ENCODE measurements around the gene ZNF385C. TPM values are rescaled to one million over a fixed set of nuclear protein-coding genes. Genes with fewer than 3 reads are reported as not detected.

Gene ZNF385C
- total RNA-seq, 1 experiment from 2014 or later = 2.8 TPM

DNA sequence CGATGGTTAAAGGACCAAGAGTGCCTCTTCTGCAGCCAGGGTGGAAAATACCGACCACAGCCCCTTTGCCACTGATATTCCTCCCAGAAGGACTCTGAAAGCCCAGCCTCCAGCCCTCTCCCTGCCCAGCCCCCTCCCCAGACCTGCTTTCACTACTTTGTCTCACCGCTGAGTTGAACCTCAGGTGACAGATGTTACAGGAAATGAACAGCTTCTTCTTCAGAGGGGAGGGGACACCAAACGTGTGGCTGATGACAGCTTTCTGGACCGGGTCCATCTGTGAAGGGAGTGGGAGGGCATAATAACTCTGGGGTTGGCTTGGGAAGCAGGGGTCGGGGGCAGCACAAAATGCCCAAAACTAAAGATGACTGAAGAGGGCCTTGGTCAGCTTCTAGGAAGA lies 64.2 kb downstream of the ZNF385C start:
- no peak for DNase-seq
- Histone ChIP-seq H3T11ph (ENCODE audit: low read length) (no peak overlapping the region), H3K4ac (ENCODE audit: low read depth, low read length) (no peak overlapping the region), H3K9me3 (ENCODE audit: control insufficient read depth, low read depth, low read length) (no peaks in the 10 kb centered on the region), H4K5ac (ENCODE audit: insufficient read length, low read depth, low read length) (no peak overlapping the region), H2BK120ac (ENCODE audit: low read depth, low read length, poor library complexity, severe bottlenecking) (no peak overlapping the region), H3K4me1 (ENCODE audit: insufficient read depth, low read length) (no peaks in the 10 kb centered on the region), H3K79me1 (ENCODE audit: insufficient read depth, low read depth, low read length, poor library complexity, severe bottlenecking) (no peaks in the 10 kb centered on the region), H3K9ac (ENCODE audit: extremely low read depth, insufficient read length, low read length) (no peak overlapping the region), H4K20me1 (ENCODE audit: control insufficient read depth, insufficient read depth, insufficient read length) (no peaks in the 10 kb centered on the region), H3K27ac (ENCODE audit: insufficient read length, low read depth, low read length) (no peak overlapping the region), H3K56ac (ENCODE audit: insufficient read length, low read depth, low read length) (no peak overlapping the region), H2BK5ac (ENCODE audit: insufficient read length, low read length) (no peak overlapping the region), H2BK20ac (ENCODE audit: low read depth, low read length, poor library complexity, severe bottlenecking) (no peak overlapping the region), H2AFZ (ENCODE audit: low read length) (no peak overlapping the region), H3K4me2 (ENCODE audit: insufficient read depth, insufficient read length, low read length) (no peak overlapping the region), H3K79me2 (ENCODE audit: insufficient read depth, low read length) (no peaks in the 10 kb centered on the region), H2BK12ac (ENCODE audit: insufficient read length, low read depth, low read length) (no peak overlapping the region), H3K27me3 (ENCODE audit: insufficient read depth, low read length) (no peaks in the 10 kb centered on the region), H3K23ac (ENCODE audit: insufficient read length, low read depth, low read length) (no peak overlapping the region), H3K23me2 (ENCODE audit: insufficient read length, low read depth, low read length, poor library complexity, severe bottlenecking) (no peaks in the 10 kb centered on the region), H3K18ac (ENCODE audit: insufficient read length, low read depth, low read length) (no peak overlapping the region), H4K91ac (ENCODE audit: insufficient read length, low read depth, low read length) (no peak overlapping the region), H4K8ac (replicated peaks; ENCODE audit: insufficient read length, low read depth, low read length) (no peak overlapping the region), H2AK5ac (ENCODE audit: insufficient read length, low read length) (no peak overlapping the region), H3K14ac (ENCODE audit: insufficient read depth, low read length) (no peak overlapping the region), H2BK15ac (ENCODE audit: low read depth, low read length) (no peak overlapping the region)
- Mint-ChIP-seq H3K27me3 (ENCODE audit: low read depth) (peaks cover 1% of the 10 kb centered on the region; the same call in 1 of the 2 replicates), H3K9me3 (no peaks in the 10 kb centered on the region), H3K36me3 (ENCODE audit: insufficient read depth in 1 of 3, low read depth in 3 of 3) (no peaks in the 10 kb centered on the region), H3K27ac (no peak overlapping the region), H3K4me1 (peaks cover 13 to 24% of the 10 kb centered on the region in 2 experiments), H3K4me3 (no peak overlapping the region)
- no CpG with 5 or more reads among the region's 6 CpGs for WGBS (ENCODE audit: extremely low coverage, insufficient read length, low lambda C conversion rate)
- TF ChIP-seq, protein P1, sequence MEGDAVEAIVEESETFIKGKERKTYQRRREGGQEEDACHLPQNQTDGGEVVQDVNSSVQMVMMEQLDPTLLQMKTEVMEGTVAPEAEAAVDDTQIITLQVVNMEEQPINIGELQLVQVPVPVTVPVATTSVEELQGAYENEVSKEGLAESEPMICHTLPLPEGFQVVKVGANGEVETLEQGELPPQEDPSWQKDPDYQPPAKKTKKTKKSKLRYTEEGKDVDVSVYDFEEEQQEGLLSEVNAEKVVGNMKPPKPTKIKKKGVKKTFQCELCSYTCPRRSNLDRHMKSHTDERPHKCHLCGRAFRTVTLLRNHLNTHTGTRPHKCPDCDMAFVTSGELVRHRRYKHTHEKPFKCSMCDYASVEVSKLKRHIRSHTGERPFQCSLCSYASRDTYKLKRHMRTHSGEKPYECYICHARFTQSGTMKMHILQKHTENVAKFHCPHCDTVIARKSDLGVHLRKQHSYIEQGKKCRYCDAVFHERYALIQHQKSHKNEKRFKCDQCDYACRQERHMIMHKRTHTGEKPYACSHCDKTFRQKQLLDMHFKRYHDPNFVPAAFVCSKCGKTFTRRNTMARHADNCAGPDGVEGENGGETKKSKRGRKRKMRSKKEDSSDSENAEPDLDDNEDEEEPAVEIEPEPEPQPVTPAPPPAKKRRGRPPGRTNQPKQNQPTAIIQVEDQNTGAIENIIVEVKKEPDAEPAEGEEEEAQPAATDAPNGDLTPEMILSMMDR (conservative IDR thresholded peaks at IDR 0.05) = no peak

All from H9 (cell line).